Heart right ventricle (tissue), 16 donors: ENCODE results near the gene LLGL2. TPM values are rescaled to one million over a fixed set of nuclear protein-coding genes. Genes with fewer than 3 reads are reported as not detected.

Source experiments
- ATAC-seq, 8 donors: fragments of 200-7000 bp; cut with Tn5 transposase; one replicate each; pipeline ENCODE4 v1.9.1; 2020; ENCODE audit warnings: mild to moderate bottlenecking in 8 of 8, moderate library complexity in 8 of 8, moderate number of reproducible peaks in 1 of 8
- DNase-seq, 2 donors: peaks; one replicate each; pipeline ENCODE4 v3.0.0-alpha.2; 2020
- H3K27ac ChIP-seq, 10 donors: fragments of 200-600 bp; sonication (generic) in 2 of 10; one replicate each; pipeline versions ENCODE4 v1.5.0 to v1.8.0; 2020 to 2022; ENCODE audit warnings: mild to moderate bottlenecking in 3 of 10
- H3K27me3 ChIP-seq, 7 donors: fragments of 200-600 bp; one replicate each; pipeline ENCODE4 v1.8.0; 2021 to 2022; ENCODE audit warnings: mild to moderate bottlenecking in 2 of 7
- H3K36me3 ChIP-seq, 9 donors: fragments of 200-600 bp; sonication (generic) in 1 of 9; one replicate each; pipeline versions ENCODE4 v1.5.0 to v1.8.0; 2020 to 2022; ENCODE audit warnings: mild to moderate bottlenecking in 2 of 9
- H3K4me1 ChIP-seq, 9 donors: fragments of 200-600 bp; sonication (generic) in 1 of 9; one replicate each; pipeline versions ENCODE4 v1.5.0 to v1.8.0; 2020 to 2022; ENCODE audit warnings: mild to moderate bottlenecking in 4 of 9
- H3K4me3 ChIP-seq, 10 donors: fragments of 200-600 bp; sonication (generic) in 2 of 10; one replicate each; pipeline versions ENCODE4 v1.5.0 to v1.8.0; 2020 to 2022; ENCODE audit warnings: mild to moderate bottlenecking in 7 of 10, moderate library complexity in 2 of 10
- H3K9me3 ChIP-seq, 11 donors: fragments of 200-600 bp in 10 of 11; sonication (generic) in 2 of 11; one replicate each; pipeline versions ENCODE4 v1.5.0 to v1.8.0; 2013 to 2022; ENCODE audit warnings: mild to moderate bottlenecking in 2 of 11, control low read depth in 1 of 11, moderate library complexity in 1 of 11
- CTCF ChIP-seq, 9 donors: fragments of 200-600 bp; sonication (generic) in 2 of 9; IDR thresholded peaks; one replicate each; pipeline versions ENCODE4 v1.5.0 to v1.8.0; 2021 to 2022; ENCODE audit warnings: antibody characterized with exemption in 9 of 9, mild to moderate bottlenecking in 5 of 9, moderate library complexity in 1 of 9
- WGBS, 2 donors: extraction: QIAGEN DNeasy Blood & Tissue Kit; methylation state at CpG; one replicate each; pipeline ENCODE4 v1.1.7; 2013; ENCODE audit warnings: inconsistent platforms in 1 of 2; 5-methylcytosine and 5-hydroxymethylcytosine counted together
- intact Hi-C, 10 donors: fragments of 100-400 bp; cut with DNase I; formaldehyde crosslinking; loops; one replicate each; pipeline versions ENCODE4 v1.11.1 to v1.14.2; 2022
- polyA plus RNA-seq, 2 donors: library from polyadenylated mRNA; stranded (reverse); fragments of 200-250 nt; gene quantifications; one replicate each; pipeline ENCODE4 v1.2.3, GENCODE V29; 2013
- total RNA-seq, 10 donors: library from RNA; stranded (reverse); fragmentation: NEBNext Ultra II Directional in 3 of 10; extraction: Animal tissue kit (Norgen Biotek cat#: 25700) in 3 of 10; gene quantifications; one replicate each; pipeline versions ENCODE4 v1.2.1 to v1.2.4, GENCODE V29; 2021 to 2023
- donor health status: Arrhythmogenic right ventricular cardiomyopathy.
- donor health status: ischemic (EF 13 %, LVEDD 7.1; RV severe dilation, severe dysfunction).
- donor health status: healthy with polysubstance abuse.
- donor health status: DM: no; HTN: yes; CAD: no.
- donor health status: DM: no; HTN: no; CAD: no.
- donor health status: ischemic (EF 25% LVEDD 6.9; RV normal size, moderate dysfunction).
- donor health status: ischemic (EF 25% LVEDD 5.7; RV mildly dilated, moderate dysfunction).
- donor health status: healthy.
- donor health status: DM: yes; HTN: yes; CAD: no.
- donor health status: Ischemic cardiomyopathy.
- donor health status: ischemic (EF 35%, LVEDD 5.7; RV mildly dilated, moderate dysfunction).
- donor health status: nonischemic (EF 11% LVEDD 7.7; RV severe dilation, severe dysfunction).
- donor health status: DM: yes; HTN: yes; CAD: no.
- donor health status: PGD.
- donor health status: ischemic (EF 29% LVEDD 5.4; RV normal size, mild dysfunction).
- donor health status: nonischemic (EF 23%, LVEDD 6.1; RV moderate dilation, normal function).

The LLGL2 gene
- total and polyA plus RNA-seq, 12 donors = 1.1 to 14.8 (median 3.3) TPM

- 51 to 53% methylated on average over 10 of the region's 10 CpGs for WGBS, 2 donors
- Histone ChIP-seq H3K9me3 (no peaks in the 10 kb centered on the region), H3K36me3 (peaks cover 0 to 56% (median 3%) of the 10 kb centered on the region in 9 donors), H3K4me3 (peak overlapping the region; percentile 79 to 98 (median 93)), H3K27ac (peak overlapping the region; percentile 81 to 98 (median 92)), H3K4me1 (peaks cover 36 to 81% (median 74%) of the 10 kb centered on the region in 9 donors), H3K27me3 (peaks cover 0 to 13% (median 0%) of the 10 kb centered on the region in 7 donors)
- ATAC-seq = no peak
- DNase-seq = no peak
- TF ChIP-seq CTCF (IDR thresholded peaks at IDR 0.05) = no peak
- intact Hi-C loops = loop anchor here in 3 of 10 donors (2.0 to 10.0 kb wide), 3 partner anchors 36 to 88 kb away; no protein-coding TSS in a partner anchor
Observed at GRCh38 chr17:75512926-75513640, 12.4 kb upstream of the LLGL2 start.

DNA sequence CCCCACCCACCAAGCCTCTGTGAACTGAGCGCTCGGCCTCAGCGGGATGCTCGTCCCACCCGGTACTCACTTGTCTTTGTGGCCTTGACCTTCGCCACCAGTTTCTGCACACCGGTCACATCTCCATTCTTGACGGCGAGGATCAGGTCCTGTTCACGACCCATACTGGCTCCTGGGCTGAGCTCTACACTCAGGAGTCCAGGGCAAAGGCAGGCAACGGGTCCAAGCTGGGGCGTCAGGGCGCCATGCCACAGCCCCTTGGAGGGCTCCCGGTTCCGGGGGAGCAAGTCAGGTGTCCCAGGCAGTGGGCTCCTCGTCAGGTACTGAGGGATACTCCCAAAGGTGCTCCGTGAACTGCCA, 11.9 kb upstream of the LLGL2 start:
- intact Hi-C loops = loop anchor here in 3 of 10 donors (2.0 to 10.0 kb wide), 3 partner anchors 36 to 89 kb away; no protein-coding TSS in a partner anchor
- peaks cover 34 to 79% (median 70%) of the 10 kb centered on the region in 9 donors for H3K4me1 ChIP-seq
- H3K36me3 ChIP-seq = peaks cover 0 to 51% (median 3%) of the 10 kb centered on the region in 9 donors
- no peaks in the 10 kb centered on the region for H3K9me3 ChIP-seq
- TF ChIP-seq CTCF (IDR thresholded peaks at IDR 0.05) = no peak
- WGBS, 2 donors = 57 to 72% methylated on average over 17 of the region's 17 CpGs
- peak overlapping the region; percentile 81 to 98 (median 92) for H3K27ac ChIP-seq
- H3K27me3 ChIP-seq = peaks cover 0 to 13% (median 0%) of the 10 kb centered on the region in 7 donors
- DNase-seq = peak in 1 of 2 donors; percentile 15
- no peak for ATAC-seq
- peak overlapping the region; percentile 79 to 98 (median 93) for H3K4me3 ChIP-seq

DNA sequence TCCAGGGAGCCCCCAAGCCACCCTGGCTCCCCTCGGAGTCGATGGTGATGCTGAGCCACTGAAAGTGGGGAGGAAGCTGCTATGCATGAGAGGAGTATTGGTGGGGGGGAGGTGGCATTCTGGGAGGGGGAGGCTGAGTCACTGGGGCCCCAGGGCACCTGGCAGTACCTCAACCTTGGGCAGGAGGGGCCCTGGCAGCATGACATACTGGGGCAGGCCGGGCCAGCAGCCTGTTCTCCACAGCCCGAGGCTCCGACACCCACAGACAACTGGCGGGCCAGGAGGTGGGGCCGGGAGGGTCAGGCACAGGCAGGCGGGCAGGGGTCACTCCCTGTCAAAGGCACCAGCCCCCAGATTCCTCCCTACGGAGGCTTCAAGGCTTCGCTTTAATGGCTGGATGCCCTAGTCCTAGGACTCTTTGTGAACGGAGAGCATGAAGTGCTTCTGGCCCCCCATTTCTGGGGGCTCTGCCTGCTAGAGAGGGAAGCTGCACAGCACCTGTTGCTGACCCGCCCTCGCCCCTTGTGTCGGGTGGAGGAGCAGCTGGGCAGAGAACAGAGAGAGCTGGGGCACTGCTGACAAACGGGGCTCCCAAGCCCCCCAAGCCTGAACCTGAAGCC, 11.1 kb upstream of the LLGL2 start:
- H3K9me3 ChIP-seq = no peaks in the 10 kb centered on the region
- intact Hi-C loops = loop anchor here in 4 of 10 donors (2.0 to 10.0 kb wide), 3 partner anchors 37 to 90 kb away; no protein-coding TSS in a partner anchor
- WGBS, 2 donors = 4 to 6% methylated on average over 15 of the region's 15 CpGs
- peaks cover 0 to 13% (median 0%) of the 10 kb centered on the region in 7 donors for H3K27me3 ChIP-seq
- H3K4me3 ChIP-seq = peak overlapping the region; percentile 79 to 98 (median 93)
- peaks cover 29 to 71% (median 62%) of the 10 kb centered on the region in 9 donors for H3K4me1 ChIP-seq
- DNase-seq (peak in 1 of 2 donors; percentile 42), ATAC-seq (no peak)
- TF ChIP-seq CTCF (IDR thresholded peaks at IDR 0.05) = no peak
- peak overlapping the region; percentile 81 to 98 (median 92) for H3K27ac ChIP-seq
- peaks cover 0 to 51% (median 3%) of the 10 kb centered on the region in 9 donors for H3K36me3 ChIP-seq

- intact Hi-C loops = loop anchor here in 9 of 10 donors (1.0 to 10.0 kb wide), 7 partner anchors 38 to 90 kb away; partner anchors contain the start of gene MYO15B (in 5 of the 9)
- Histone ChIP-seq H3K36me3 (peaks cover 0 to 51% (median 3%) of the 10 kb centered on the region in 9 donors), H3K4me3 (peak overlapping the region; percentile 79 to 98 (median 93)), H3K4me1 (peaks cover 25 to 65% (median 58%) of the 10 kb centered on the region in 9 donors), H3K9me3 (no peaks in the 10 kb centered on the region), H3K27ac (peak overlapping the region; percentile 81 to 98 (median 92)), H3K27me3 (peaks cover 0 to 13% (median 0%) of the 10 kb centered on the region in 7 donors)
- ATAC-seq (peak in 2 of 8 donors; percentile 0 to 9), DNase-seq (peak in 1 of 2 donors; percentile 39)
- WGBS, 2 donors = 1% methylated on average over 49 to 50 of the region's 50 CpGs
- TF ChIP-seq CTCF (IDR thresholded peaks at IDR 0.05) = no peak
Observed at GRCh38 chr17:75514919-75515495, 10.5 kb upstream of the LLGL2 start.
